NCI-H524 treated with DMSO at 0.1 percent for 48 hours (cell line): ENCODE results near the gene SMAD7.

Source experiments
- DNase-seq: peaks from one replicate; lab custom pipeline; 2025; lab: John Stamatoyannopoulos, UW

Gene SMAD7

GRCh38 chr18:48929941-48930713 is 20.6 kb downstream of the SMAD7 start:
- no peak for DNase-seq

- no peak for DNase-seq
Measured at GRCh38 chr18:48929212-48929612, 21.6 kb downstream of the SMAD7 start.

- DNase-seq: no peak
Measured at GRCh38 chr18:48928787-48929186, 22.0 kb downstream of the SMAD7 start.

- DNase-seq: no peak
Measured at GRCh38 chr18:48927286-48928080, 23.3 kb downstream of the SMAD7 start.

- no peak for DNase-seq
Measured at GRCh38 chr18:48926420-48926857, 24.3 kb downstream of the SMAD7 start.

GRCh38 chr18:48925491-48925780 is 25.3 kb downstream of the SMAD7 start:
- no peak for DNase-seq

DNA sequence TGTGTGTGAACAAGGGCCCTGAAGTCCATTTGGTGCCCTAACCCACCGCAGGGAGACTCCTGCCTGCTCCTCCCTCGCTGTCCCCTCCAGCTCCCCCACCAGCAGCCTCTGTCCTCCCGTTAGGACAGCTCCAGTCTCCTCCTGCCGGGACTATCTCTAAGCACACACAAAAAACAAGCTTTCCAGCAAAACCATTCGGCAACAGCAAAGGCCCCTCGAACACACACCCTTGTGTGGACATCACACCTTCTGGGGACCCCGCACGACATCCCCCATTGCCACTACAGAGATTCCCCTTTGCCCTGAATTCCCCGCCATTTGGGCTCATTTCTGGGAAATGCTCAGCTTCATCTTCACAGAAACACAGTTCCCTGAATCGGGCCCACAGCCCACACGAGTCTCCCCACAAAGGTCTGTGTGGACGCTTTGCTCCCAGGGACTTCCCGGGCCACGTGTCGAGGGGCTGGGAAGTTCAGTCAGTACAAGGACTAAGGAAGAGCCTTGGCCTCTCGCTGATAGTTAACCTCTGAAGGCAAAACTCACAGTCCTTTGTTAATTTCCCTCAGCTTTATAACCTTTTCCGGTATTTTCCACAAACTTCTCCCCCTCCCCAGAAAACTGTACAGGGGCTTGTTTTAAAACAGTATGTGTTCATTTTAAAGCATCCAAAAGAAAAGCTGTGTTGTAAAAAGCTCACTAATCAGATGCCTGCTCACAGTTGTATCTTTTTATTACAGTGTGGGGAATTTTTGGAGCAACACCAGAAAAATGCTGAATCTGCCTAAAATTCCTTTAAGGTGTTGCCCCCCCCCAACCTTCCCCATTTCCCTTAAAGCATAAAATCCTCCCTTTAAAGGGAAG is 25.9 kb downstream of the SMAD7 start:
- no peak for DNase-seq

DNA sequence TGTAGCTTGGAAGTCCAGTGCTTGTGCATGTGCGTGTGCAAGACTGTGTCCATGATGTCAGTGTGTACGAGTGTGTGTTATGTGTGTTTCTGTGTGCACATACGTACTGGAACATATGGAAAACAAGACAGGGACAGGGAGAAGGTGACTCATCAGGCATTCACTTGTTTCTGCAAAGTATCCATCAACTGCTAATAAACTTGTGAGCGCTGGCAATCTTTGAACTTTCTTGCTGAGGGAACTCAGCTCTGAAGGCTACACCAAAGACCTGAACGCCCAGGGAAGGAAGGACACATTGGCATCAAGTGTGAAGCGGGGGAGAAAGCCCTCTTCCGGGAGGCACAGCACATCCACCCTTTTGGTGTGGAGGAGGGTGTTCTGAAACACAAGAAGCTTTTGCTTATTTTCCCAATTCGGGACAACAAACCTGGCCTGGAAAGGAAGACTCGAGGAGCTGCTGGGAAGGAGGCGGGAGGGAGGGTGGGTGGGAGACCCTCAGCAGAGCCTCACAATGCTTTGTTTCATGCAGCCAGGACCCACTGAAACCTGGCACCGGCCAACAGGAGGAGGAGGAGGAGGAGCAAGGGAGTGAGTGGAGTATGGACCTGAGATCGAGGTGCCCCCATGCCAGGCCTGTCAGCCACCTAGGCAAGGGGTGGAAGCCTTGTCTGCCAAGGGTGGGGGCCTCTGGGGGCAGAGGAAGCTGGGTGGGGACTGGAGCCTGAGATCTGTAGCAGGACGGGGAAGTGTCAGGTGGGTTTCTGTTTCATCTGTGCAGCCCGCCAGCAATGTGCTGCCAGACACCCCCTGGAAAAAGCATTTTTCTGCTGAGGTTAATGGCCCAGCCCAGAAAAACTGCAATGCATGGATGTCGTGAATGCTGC is 26.8 kb downstream of the SMAD7 start:
- no peak for DNase-seq

GRCh38 chr18:48922801-48923730 is 27.7 kb downstream of the SMAD7 start:
- DNase-seq: no peak

GRCh38 chr18:48922226-48922800 is 28.5 kb downstream of the SMAD7 start:
- no peak for DNase-seq

GRCh38 chr18:48921305-48922225 is 29.2 kb downstream of the SMAD7 start:
- no peak for DNase-seq

- DNase-seq: no peak
Measured at GRCh38 chr18:48920408-48921038, 30.2 kb downstream of the SMAD7 start.

- no peak for DNase-seq
Measured at GRCh38 chr18:48919547-48919946, 31.2 kb downstream of the SMAD7 start.

GRCh38 chr18:48918660-48919456 is 31.9 kb downstream of the SMAD7 start:
- DNase-seq: no peak

DNA sequence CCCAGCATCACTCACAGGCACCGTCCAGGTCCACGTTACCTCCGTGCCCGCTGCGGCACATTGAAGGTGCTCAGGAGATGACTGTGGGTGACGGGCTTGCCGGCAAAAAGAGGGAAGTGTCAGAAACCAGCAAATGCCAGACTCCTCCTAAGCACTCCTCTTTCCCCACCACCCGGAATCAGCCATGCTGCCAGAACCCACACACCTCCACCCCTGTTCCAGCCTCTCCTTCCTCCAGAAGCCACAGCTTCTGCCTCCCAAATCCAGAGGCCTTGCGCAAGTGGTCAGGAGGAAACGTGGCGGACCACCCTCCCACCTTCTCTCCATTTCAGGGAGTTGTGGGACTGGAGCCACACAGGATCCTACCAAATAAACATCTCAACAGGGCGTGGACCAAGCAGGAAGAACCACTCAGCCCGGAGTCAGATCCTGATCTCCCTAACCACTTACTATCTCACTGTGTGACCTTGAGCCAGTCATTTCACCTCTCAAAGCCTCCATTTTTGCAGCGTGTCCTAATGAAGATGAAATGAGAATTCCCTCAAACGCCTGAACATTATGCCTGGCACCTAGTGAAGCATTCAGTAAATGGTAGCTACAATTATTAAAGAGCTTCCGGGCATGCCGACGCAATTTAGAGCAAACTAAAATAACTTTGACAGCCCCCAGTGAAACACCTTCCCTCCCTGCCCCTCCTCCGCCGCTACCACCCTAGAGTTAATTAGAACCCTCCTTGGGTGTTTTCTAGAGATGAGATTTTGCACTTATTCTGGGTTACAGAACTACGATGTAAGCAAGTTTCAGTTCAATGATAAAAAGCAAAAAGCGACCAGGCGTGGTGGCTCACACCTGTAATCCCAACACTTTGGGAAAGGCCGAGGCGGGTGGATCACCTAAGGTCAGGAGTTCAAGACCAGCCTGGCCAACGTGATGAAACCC is 32.9 kb downstream of the SMAD7 start:
- no peak for DNase-seq

DNA sequence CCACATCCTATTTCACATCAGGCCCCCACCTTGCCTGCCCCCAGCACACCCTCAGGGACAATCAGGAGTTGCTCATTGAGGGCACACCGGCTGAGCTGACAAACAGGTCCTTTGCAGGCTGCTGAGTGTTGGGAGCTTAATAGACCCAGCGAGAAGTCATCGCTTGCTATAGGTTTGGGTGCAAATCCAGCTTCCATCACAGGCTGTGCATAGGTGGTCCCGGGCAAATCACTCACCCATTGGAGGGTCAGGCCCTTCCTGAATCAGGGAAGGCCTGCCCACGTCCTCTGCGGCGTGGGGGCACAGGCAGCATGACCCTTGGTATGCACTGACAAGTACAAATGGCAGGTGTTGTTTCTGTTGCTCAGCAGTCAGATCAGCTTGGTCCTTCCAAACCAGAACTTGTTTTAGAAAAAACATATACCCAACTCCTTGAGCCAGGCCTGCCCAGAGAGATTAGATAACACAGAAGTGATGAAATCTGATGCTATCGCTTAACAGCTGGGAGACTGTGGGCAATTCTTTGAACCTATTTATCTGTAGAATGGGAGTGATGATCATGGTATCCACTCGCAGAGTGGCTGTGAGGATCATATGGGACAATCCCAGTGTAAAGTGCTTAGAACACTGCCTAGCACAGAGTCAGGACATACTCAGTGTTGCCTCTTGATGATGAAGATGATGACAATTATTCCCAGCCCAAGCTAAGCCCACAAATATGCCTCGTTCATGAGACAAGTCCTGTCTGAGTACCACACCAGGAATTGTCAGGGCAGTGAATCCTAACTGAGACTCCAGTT is 34.9 kb downstream of the SMAD7 start:
- no peak for DNase-seq
